SK-N-MC (cell line): ENCODE results near the gene MUC5B.

Source experiments
- EZH2 ChIP-seq: fragments of 200-600 bp; sonication (generic); IDR thresholded peaks from one replicate; pipeline ENCODE4 v1.6.1; 2017; ENCODE audit warnings: antibody characterized with exemption
- POLR2AphosphoS5 ChIP-seq: IDR thresholded peaks from 2 replicates; pipeline ENCODE4 v1.6.1; 2012; ENCODE audit warnings: mild to moderate bottlenecking, low read depth, low read length, borderline replicate concordance

DNA sequence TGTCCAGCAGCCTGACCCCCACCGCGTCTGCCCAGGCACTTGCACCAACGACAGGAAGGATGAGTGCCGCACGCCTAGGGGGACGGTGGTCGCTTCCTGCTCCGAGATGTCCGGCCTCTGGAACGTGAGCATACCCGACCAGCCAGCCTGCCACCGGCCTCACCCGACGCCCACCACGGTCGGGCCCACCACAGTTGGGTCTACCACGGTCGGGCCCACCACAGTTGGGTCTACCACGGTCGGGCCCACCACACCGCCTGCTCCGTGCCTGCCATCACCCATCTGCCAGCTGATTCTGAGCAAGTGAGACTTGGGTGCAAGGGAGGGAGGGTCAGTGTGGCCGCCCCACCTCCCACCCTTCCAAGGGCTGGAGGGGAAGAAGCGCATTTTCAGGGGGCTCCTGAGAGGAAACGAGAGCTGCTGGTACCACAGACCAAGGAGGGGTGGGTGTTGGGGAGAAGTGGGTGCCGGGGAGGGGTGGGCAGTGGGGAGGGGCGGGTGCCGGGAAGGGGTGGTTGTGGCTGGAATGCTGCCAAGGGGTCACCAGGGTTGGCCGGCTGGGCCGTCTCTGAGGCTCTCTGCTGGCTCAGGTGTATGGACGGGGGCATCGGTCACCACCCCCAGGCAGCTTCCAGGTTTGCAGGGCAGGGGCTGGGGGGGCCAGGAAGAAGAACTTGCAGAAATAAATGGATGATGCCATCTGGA lies 27.7 kb upstream of the MUC5B start:
- TF ChIP-seq POLR2AphosphoS5: no peak
- TF ChIP-seq EZH2: no peak
